Muscle of leg (tissue), 16 donors: ENCODE data around the gene FAM163B. TPM values are rescaled to one million over a fixed set of nuclear protein-coding genes. Genes with fewer than 3 reads are reported as not detected.

Experiments
- DNase-seq: peaks from one replicate; pipeline ENCODE4 v3.0.0; 2013
- H3K27ac ChIP-seq: one replicate; pipeline ENCODE4 v1.5.1; 2013; ENCODE audit warnings: mild to moderate bottlenecking, low read length, control low read depth
- H3K27me3 ChIP-seq: one replicate; pipeline ENCODE4 v1.6.1; 2013; ENCODE audit warnings: low read length; ENCODE audit not compliant: control insufficient read depth, insufficient read depth
- H3K36me3 ChIP-seq: one replicate; pipeline ENCODE4 v1.6.1; 2013; ENCODE audit warnings: low read length; ENCODE audit not compliant: control insufficient read depth, insufficient read depth
- H3K4me1 ChIP-seq: one replicate; pipeline ENCODE4 v1.6.1; 2013; ENCODE audit warnings: low read length; ENCODE audit not compliant: control insufficient read depth, insufficient read depth
- H3K4me3 ChIP-seq: one replicate; pipeline ENCODE4 v1.5.1; 2013; ENCODE audit warnings: low read length, control low read depth
- H3K9me3 ChIP-seq: replicated peaks from 2 replicates; pipeline ENCODE4 v1.6.1; 2013; ENCODE audit warnings: low read depth, low read length; ENCODE audit not compliant: control insufficient read depth
- WGBS: methylation state at CpG from one replicate; pipeline ENCODE4 v1.1.5; 2013; ENCODE audit warnings: missing lambda C conversion rate; ENCODE audit not compliant: insufficient coverage; 5-methylcytosine and 5-hydroxymethylcytosine counted together
- long read RNA-seq, 11 donors: transcript quantifications; one replicate each; lab custom pipeline, GENCODE V29; 2026
- polyA plus RNA-seq, 8 donors: library from polyadenylated mRNA; unstranded; fragments of 120-200 nt; gene quantifications; one replicate each; pipeline versions ENCODE4 v1.2.1 to v1.2.3, GENCODE V29; 2013; ENCODE audit warnings: inconsistent platforms in 1 of 8, low replicate concordance in 1 of 8; ENCODE audit not compliant: insufficient read length in 8 of 8, insufficient read depth in 1 of 8
- total RNA-seq: library from RNA; stranded (reverse); fragments of 120-200 nt; gene quantifications from one replicate; pipeline ENCODE4 v1.2.4, GENCODE V29; 2013

Gene FAM163B
- not detected for total RNA-seq
- polyA plus RNA-seq: under 1 TPM in 3 of 8 donors, not detected in 5; 0.13 to 0.36 (median 0.18) TPM
- long read RNA-seq, donor 1: 0 reads
- long read RNA-seq, donor 2: 0 reads
- long read RNA-seq, donor 3: 0 reads
- long read RNA-seq, donor 4: 0 reads
- long read RNA-seq, donor 5: 0 reads
- long read RNA-seq, donor 6: 0 reads
- long read RNA-seq, donor 7: 0 reads
- long read RNA-seq, donor 8: 0 reads
- long read RNA-seq, donor 9: 0 reads
- long read RNA-seq, donor 10: 0 reads
- long read RNA-seq, donor 11: 0 reads

DNA sequence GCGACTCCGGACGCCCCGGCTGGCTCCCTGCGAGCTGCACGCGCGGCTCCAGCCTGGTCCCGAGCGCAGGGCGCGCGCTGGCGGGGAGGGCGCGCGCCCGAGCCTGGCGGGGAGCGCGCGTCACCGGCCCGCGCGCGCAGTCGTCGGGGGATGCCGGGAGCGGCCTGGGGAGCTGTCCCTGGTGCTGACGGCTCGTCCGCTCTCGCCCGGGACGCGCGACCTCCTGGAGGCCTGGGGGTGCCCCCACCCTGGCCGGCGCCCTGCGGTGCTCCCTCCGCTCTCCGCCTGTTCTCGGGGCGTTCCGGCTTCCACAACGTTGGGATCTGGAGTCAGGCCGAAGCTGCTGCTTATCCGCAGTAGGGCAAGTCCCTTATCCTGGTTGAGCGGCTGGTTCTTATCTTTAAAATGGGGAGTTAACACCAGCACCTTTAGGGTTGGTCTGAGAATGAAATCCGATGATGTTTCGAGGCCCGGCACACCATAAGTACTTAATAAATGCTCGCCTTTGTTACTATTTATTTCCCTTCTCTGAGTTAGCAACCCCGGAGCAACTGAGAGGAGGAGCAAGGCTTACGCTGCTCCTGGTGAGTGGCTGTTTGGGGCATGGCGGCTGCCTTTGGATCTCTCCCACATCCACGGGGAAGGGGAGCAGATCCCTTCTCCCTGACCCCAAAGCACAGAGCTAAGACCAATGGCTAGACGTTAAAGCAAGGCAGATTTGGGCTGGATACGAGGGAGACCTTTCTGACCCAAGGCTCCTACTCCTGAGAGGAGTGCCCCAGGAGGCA, at the start of gene FAM163B:
FAM163B (minus strand) TSS at position 79 of the 788 bp plus-strand sequence. CDS start 29,166 bp downstream, outside the sequence.
- H3K4me3 ChIP-seq: no peak within 1 kb of the TSS
- no peaks in the 10 kb centered on the region for H3K9me3 ChIP-seq
- H3K36me3 ChIP-seq: no peaks in the 10 kb centered on the region
- peaks cover 79% of the 10 kb centered on the region for H3K27me3 ChIP-seq
- WGBS: 4% methylated on average over 54 of the region's 61 CpGs
- H3K27ac ChIP-seq: no peak within 1 kb of the TSS
- peak; percentile 81 for DNase-seq
- H3K4me1 ChIP-seq: peaks cover 14% of the 10 kb centered on the region

- H3K27me3 ChIP-seq: peaks cover 64% of the 10 kb centered on the region
- no peaks in the 10 kb centered on the region for H3K9me3 ChIP-seq
- DNase-seq: peak; percentile 42
- H3K36me3 ChIP-seq: no peaks in the 10 kb centered on the region
- 55% methylated on average over 11 of the region's 13 CpGs for WGBS
- peaks cover 24% of the 10 kb centered on the region for H3K4me1 ChIP-seq
- H3K4me3 ChIP-seq: no peak overlapping the region
- no peak overlapping the region for H3K27ac ChIP-seq
Measured at GRCh38 chr9:133657120-133657661, 48.0 kb upstream of the FAM163B start.

DNA sequence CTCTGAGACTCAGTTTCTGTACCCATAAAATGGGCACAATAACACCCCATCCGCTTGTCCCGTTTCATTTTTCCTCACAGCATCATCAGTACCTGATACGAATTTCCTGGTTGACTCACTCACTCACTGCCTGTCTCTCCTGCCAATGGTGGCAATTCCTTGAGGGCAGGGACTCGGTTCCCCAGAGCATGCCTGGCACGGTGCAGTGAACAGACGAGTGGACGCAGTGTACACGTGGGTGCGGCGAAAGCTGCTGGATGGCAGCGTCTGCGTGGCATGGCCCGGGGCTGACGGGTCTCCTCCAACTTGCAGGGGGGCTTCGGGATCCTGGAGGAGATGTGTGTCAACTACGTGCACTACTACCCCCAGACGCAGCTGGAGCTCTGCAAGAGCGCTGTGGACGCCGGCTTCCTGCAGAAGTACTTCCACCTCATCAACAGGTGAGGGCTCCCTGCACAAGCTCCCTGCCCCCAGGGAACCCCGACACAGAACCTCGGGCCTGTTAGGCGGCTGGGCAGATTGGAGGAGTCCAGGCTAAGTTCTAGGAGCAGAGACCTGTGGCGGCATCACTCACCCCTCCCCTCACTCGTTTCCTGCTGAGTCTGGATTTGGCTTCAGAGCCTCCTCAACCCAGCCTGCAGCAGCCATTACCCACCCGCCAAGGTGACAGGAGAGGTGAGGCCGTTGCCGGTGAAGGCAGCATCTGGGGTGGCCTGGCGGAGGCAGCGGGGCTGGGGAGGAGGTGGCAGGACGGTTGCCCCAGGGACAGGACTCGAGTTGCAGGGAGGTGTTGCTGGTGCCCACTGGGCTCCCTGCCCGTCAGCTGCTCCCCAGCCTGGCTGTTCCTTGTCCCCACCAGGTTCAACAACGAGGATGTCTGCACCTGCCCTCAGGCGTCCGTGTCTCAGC, 47.3 kb upstream of the FAM163B start:
- H3K4me1 ChIP-seq: peaks cover 24% of the 10 kb centered on the region
- no peaks in the 10 kb centered on the region for H3K36me3 ChIP-seq
- no peak overlapping the region for H3K27ac ChIP-seq
- WGBS: 49% methylated on average over 31 of the region's 36 CpGs
- H3K9me3 ChIP-seq: no peaks in the 10 kb centered on the region
- DNase-seq: no peak
- no peak overlapping the region for H3K4me3 ChIP-seq
- peaks cover 64% of the 10 kb centered on the region for H3K27me3 ChIP-seq

- 47% methylated on average over 12 of the region's 14 CpGs for WGBS
- H3K27ac ChIP-seq: no peak overlapping the region
- H3K4me3 ChIP-seq: no peak overlapping the region
- peaks cover 67% of the 10 kb centered on the region for H3K27me3 ChIP-seq
- H3K4me1 ChIP-seq: peaks cover 24% of the 10 kb centered on the region
- no peaks in the 10 kb centered on the region for H3K36me3 ChIP-seq
- no peaks in the 10 kb centered on the region for H3K9me3 ChIP-seq
- DNase-seq: no peak
Measured at GRCh38 chr9:133655701-133656100, 46.5 kb upstream of the FAM163B start.

DNA sequence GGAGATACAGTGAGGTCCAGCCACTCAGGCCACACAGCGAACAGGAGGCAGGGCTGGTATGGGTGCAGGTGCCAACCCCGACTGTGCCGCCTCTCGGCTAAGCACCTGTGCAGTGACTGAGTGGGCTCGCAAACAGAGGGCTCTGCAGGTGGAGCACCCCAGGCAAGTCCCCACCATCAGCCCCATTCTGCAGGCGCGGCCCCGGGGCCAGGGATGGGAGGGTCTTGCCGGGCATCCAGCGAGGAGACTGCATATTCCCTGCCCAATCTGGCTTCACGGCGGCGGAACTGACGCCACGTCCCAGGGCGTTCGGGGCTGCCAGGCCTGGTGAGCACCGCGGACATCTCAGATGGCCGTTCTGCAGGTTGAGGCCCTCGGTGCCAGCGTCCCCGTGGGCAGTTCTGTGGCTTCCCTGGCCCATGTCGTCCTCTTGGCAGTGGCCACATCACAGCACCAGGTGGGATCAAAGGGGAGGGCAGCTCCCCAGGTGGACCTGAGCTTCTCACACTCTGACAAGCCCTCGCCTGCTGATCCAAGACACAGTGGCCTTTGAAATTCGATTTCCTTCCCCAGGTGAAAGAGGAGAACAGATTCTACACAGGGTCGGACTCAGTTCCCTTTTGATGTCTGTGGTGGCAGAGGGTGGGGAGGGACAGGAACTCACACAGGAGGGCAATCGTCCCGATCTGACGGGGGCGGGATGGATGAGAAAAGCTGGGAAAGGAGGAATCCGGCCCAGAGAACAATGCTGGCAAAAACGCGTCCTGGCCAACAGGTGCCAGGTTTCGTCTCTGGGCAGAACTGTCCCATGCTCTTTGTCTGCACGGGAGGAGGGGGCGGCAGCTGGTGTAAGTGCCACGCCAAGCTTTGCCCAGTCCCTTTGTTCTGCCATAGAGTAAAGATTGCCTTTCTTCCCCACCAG, 45.8 kb upstream of the FAM163B start:
- no peaks in the 10 kb centered on the region for H3K9me3 ChIP-seq
- no peaks in the 10 kb centered on the region for H3K36me3 ChIP-seq
- H3K4me3 ChIP-seq: no peak overlapping the region
- peaks cover 66% of the 10 kb centered on the region for H3K27me3 ChIP-seq
- peaks cover 24% of the 10 kb centered on the region for H3K4me1 ChIP-seq
- no peak for DNase-seq
- no peak overlapping the region for H3K27ac ChIP-seq
- 56% methylated on average over 36 of the region's 38 CpGs for WGBS

- peaks cover 60% of the 10 kb centered on the region for H3K27me3 ChIP-seq
Measured at GRCh38 chr9:133653638-133654037, 44.4 kb upstream of the FAM163B start.

GRCh38 chr9:133650026-133650425, 40.8 kb upstream of the FAM163B start:
- no peak for DNase-seq
- no peaks in the 10 kb centered on the region for H3K9me3 ChIP-seq
- H3K4me1 ChIP-seq: no peaks in the 10 kb centered on the region
- H3K27me3 ChIP-seq: peaks cover 37% of the 10 kb centered on the region
- H3K4me3 ChIP-seq: no peak overlapping the region
- H3K27ac ChIP-seq: no peak overlapping the region
- H3K36me3 ChIP-seq: no peaks in the 10 kb centered on the region
- 80% methylated on average over 12 of the region's 12 CpGs for WGBS

More at GRCh38 chr9:133653638-133654037, 44.4 kb upstream of the FAM163B start:
- H3K36me3 ChIP-seq: no peaks in the 10 kb centered on the region
- no peak overlapping the region for H3K27ac ChIP-seq
- 70% methylated on average over 6 of the region's 9 CpGs for WGBS
- no peaks in the 10 kb centered on the region for H3K9me3 ChIP-seq
- no peak overlapping the region for H3K4me3 ChIP-seq
- peaks cover 13% of the 10 kb centered on the region for H3K4me1 ChIP-seq
- DNase-seq: no peak

DNA sequence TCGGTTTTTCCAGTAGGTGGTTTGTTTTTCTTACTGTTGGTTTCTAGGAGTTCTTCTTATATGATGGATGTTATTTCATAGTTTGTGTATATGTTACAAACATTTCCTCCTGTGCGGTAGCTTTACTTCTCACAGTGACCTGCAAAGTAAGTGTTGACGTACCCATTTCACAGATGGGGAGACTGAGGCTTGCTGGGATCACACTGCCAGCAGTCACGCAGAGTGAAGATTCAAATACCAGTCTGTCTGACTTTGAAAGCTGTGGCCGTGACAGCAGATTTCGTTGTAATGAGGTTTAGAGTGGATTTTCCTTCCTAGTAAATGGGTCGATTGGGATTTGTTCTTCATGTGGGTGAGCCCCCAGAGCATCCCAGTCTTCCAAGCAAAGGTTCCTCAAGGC, 40.0 kb upstream of the FAM163B start:
- no peak overlapping the region for H3K27ac ChIP-seq
- peaks cover 32% of the 10 kb centered on the region for H3K27me3 ChIP-seq
- H3K9me3 ChIP-seq: no peaks in the 10 kb centered on the region
- H3K4me1 ChIP-seq: no peaks in the 10 kb centered on the region
- WGBS: 93% methylated on average over 4 of the region's 7 CpGs
- DNase-seq: no peak
- no peaks in the 10 kb centered on the region for H3K36me3 ChIP-seq
- H3K4me3 ChIP-seq: no peak overlapping the region
